Islet precursor cell (in vitro differentiated cells): Measurements from ENCODE around the gene LRCOL1.
"Not testable (repeated sequence)": the region's sequence is repeated elsewhere in the genome, so short reads cannot be mapped to it uniquely, and the experiment has no call there.

ENCODE experiments used
- DNase-seq: peaks from one replicate; pipeline ENCODE4 v3.0.0-alpha.2; 2018

The LRCOL1 gene

DNA sequence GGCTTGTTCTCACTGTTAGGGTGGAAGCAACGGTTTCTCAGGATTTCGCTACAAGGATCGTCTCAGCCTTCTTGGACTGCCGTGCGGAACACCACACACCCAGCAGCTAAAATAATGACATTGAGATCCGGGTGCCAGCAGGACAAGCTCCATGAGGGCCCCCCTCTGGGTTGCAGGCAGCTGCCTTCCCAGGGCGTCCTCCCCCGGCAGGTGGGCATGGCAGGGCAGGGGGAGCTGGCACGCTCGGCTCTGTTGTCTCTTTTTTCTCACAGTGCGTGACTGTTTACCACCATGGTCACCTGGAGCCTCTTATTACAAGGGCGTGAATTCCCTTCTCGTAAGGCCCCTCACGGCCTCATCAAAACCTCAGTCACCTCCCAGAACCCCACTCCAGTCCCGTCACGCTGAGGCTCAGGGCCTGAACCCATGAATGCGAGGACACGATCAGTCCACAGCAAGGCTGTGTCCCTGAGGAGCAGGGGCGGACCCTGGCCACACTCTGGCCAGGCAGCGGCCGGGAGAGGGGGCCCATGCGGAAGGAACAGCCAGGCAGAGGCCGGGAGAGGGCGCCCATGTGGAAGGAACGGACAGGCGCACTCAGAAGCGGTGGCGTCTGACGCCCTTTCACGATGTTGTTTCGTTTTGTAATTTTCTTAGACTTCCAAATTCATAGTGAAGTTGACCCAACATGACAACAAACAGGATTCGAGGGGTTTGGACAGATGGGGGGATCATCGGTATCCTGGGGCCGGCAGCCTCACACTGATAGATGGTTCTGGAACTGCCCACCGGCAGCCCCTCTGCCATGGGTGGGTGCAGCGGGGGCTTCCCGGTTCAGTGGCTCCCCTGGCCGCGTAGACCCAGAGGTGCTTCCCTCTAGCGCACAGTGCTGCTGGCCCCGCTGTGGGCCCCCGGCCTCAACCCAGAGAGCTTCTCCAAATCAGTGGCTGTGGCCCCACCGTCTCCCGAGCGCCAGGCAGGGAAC is 10.0 kb downstream of the LRCOL1 start:
- DNase-seq, result peak; percentile 92

GRCh38 chr12:132599502-132599901 is 10.9 kb downstream of the LRCOL1 start:
- not testable (repeated sequence) for DNase-seq

DNA sequence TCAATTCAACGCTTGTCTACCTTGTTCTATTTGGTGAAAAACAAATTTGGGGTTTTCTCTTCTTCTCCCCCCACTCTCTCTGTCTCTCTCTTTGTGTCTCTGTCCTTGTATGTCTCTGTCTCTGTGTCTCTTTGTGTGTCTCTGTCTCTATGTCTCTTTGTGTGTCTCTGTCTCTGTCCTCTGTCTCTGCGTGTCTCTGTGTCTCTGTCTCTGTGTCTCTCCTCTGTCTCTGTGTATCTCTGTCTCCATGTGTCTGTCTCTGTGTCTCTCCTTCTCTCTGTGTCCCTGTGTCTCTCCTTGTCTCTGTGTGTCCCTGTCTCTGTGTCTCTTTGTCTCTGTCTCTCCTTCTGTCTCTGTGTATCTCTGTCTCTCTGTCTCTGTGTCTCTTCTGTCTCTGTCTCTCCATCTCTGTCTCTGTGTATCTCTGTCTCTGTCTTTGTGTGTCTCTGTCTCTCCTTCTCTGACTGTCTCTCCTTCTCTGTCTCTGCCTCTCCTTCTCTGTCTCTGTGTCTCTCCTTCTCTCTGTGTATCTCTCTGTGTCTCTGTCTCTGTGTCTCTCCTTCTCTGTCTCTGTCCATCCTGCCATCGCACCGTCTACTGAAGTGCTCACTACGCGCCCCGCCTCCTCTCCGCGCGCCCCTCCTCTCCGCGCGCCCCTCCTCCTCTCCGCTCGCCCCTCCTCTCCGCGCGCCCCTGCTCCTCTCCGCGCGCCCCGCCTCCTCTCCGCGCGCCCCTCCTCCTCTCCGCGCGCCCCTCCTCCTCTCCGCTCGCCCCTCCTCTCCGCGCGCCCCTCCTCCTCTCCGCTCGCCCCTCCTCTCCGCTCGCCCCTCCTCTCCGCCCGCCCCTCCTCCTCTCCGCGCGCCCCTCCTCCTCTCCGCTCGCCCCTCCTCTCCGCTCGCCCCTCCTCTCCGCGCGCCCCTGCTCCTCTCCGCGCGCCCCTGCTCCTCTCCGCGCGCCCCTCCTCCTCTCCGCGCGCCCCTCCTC is 12.8 kb downstream of the LRCOL1 start:
- DNase-seq, result no peak

- DNase-seq, result peak; percentile 96
Measured at GRCh38 chr12:132596016-132596415, 14.4 kb downstream of the LRCOL1 start.

DNA sequence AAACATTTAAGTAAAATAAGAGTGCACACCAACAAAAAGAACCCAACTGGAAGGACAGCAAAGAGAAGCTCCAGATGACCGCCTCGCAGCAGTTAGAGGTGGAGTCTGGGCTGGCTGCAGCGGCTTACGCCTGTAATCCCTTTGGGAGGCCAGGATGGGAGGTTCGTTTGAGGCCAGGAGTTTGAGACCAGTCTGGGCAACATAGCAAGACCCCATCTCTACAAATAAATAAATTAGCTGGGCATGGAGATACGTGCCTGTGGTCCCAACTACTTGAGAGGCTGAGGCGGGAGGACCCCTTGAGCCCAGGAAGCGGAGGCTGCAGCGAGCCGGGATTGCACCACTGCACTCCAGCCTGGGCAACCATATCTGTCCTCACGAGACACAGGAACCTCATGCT is 15.2 kb downstream of the LRCOL1 start:
- no peak for DNase-seq

- DNase-seq, result peak; percentile 95
Measured at GRCh38 chr12:132593938-132594358, 16.4 kb downstream of the LRCOL1 start.

DNA sequence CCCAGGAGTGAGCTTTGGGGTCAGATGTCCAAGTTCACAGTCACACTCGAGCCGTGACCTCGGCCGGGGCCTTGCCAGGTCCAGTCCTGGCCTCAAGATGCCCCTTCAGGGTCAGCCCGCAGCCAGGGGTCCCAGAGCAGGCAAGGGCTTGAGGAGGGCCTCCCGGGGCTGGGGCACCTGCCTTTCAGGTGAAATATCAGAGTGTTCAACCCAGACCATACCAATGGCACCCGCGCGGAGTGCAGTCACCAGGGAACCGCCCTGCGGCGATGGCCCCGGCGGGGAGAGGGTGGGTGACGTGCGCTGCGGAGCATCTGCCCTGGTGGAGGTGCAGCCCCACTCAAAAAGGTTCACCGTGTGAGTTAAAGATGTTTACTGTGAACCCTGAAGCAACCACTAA is 16.9 kb downstream of the LRCOL1 start:
- no peak for DNase-seq

DNA sequence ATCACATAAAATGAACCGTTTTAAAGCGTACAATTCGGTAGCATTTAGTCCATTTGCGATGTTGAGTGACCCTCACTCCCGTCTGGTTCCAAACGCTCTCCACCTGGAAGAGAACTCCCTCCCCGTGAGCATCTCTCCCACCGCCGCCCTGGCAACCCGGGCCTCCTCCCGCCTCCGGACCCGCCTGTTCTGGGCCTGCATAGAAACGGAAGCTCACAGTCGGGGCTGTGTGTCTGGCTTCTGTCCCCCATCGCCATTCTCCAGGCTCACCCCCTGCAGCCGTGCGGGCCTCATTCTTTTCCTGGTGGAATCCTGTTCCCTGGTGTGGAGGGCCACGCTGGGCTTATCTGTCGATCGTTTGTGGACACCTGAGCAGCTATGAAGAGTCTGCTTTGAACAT is 17.3 kb downstream of the LRCOL1 start:
- no peak for DNase-seq

GRCh38 chr12:132592282-132592970 is 18.0 kb downstream of the LRCOL1 start:
- no peak for DNase-seq

DNA sequence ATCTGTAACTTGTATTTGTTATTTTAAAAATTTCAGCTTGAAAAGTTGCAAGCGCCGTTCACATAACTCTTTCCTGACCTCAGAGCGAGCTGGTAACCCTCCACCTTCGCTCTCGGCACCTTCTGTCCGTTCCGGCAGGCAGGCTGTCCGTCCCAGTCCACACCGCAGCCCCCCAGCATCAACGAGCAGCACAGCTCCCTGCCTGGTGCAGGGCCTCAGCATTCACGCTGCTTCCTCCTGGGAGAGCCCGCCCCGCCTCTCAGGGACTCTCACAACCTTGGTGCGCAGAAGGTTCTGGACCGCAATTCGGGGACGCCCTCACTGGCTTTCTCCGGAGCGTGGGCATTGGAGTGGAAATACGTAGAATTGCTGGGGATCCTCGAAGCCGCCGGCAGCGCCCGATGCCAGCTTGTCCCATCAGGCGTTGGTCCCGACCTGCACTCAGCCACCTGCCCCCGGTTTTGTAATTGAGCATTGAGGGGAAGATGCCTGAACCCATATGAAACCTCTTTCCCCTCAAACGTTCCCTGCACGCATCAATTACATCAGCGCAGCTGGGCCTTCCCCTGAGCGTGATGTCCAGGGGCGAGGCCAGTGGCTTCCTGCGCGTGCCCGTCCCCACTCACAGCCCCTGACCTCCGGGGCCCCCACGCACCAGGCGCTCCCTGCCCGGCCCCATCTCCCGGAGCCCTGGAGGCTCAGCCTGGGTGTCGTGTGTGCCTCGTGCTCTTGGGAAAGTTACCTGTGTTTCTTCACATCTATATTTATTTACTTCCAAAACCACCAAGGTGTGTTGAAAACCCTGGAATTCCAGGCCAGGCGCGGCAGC is 19.1 kb downstream of the LRCOL1 start:
- DNase-seq, result no peak

- DNase-seq, result no peak
Measured at GRCh38 chr12:132588821-132589669, 21.3 kb downstream of the LRCOL1 start.

GRCh38 chr12:132588319-132588718 is 22.1 kb downstream of the LRCOL1 start:
- DNase-seq, result no peak

DNA sequence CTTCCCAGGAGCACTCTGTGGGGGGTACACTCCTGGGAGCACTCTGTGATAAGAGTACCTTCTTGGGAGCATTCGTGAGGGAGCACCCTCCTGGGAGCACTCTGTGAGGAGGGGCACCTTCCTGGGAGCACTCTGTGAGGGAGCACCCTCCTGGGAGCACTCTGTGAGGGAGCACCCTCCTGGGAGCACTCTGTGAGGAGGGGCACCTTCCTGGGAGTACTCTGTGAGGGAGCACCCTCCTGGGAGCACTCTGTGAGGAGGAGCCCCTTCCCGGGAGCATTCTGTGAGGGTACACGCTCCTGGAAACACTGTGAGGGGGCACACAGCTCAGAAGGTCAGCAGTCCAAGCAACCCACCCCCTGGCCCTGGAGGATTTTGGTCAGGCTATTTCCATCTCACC is 22.6 kb downstream of the LRCOL1 start:
- no peak for DNase-seq

DNA sequence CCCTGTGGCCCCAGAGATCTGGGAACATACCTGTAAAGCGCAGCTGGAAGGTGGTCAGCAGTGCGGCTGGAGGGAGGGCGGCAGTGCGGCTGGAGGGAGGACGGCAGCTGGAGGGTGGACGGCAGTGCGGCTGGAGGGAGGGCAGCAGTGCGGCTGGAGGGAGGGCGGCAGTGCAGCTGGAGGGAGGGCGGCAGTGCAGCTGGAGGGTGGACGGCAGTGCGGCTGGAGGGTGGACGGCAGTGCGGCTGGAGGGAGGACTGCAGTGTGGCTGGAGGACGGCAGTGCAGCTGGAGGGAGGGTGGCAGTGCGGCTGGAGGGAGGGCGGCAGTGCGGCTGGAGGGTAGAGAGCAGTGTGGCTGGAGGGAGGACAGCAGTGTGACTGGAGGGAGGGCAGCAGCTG is 23.5 kb downstream of the LRCOL1 start:
- DNase-seq, result no peak

DNA sequence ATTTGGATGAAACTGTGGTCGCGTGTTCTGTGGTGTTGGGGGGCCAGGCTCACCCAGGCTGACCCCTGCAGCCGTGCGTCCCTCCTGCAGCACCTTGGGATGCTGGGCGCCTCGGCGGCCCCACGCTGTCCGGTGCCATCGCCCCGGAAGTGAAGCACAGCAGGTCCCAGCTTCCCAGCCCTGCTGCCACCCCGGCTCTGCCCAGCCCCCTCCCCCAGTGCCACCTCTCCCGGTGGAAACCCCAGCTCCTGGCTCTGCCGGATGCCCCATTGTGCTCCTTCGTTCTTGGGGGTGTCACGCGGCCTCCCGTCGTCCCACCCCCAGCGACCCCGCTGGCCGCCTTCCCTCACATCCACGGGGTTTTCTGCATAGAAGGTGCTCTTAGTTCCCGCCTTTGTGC is 25.2 kb downstream of the LRCOL1 start:
- DNase-seq, result no peak

GRCh38 chr12:132584429-132584828 is 26.0 kb downstream of the LRCOL1 start:
- DNase-seq, result no peak

- no peak for DNase-seq
Measured at GRCh38 chr12:132583736-132584135, 26.6 kb downstream of the LRCOL1 start.

- DNase-seq, result no peak
Measured at GRCh38 chr12:132583411-132583710, 27.0 kb downstream of the LRCOL1 start.

DNA sequence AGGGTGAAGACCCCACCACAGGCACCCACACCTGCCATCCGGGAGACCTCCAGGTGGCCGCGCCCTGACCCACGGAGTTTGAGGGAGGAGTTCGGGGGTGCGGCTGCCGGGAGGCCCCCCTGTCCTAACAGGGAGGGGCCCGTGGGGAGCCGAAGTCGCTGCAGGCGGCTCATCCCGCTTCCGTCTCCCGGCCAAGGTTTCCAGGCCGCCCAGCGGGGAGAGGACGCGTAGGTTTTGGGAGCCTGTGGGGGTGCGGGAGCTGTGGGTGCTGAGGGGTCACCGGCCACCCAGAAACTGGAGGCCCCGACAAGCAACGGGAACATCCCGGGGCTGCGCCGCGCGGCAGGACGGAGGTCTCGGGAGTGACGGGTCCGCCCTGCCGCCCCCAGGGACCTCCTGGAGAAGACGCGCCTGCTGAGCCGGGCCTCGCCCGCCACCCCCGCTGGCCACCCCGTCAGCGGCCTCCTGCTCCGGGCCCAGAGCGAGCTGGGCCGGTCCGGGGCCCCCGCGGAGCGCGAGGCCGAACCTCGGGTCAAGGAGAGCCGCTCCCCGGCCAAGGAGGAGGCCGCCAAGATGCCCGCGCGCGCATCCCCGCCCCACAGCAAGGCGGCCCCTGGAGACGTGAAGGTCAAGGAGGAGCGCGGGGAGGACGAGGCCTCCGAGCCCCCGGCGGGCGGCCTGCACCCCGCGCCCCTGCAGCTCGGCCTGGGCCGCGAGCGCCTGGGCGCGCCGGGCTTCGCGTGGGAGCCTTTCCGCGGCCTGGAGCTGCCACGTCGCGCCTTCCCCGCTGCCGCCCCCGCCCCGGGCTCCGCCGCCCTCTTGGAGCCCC is 27.6 kb downstream of the LRCOL1 start:
- DNase-seq, result no peak

- DNase-seq, result no peak
Measured at GRCh38 chr12:132582058-132582420, 28.3 kb downstream of the LRCOL1 start.
